ENCODE data around the gene KDM2A. TPM values are rescaled to one million over a fixed set of nuclear protein-coding genes. Genes with fewer than 3 reads are reported as not detected.

The KDM2A gene
- polyA plus RNA-seq, 2 of the 4 experiments (the other 2 are of a cell fraction): 34.5 to 42.8 TPM

GRCh38 chr11:67300756-67301312 lies 181.8 kb downstream of the KDM2A start:
- CTCF ChIA-PET: interaction anchor here (1.1 to 7.1 kb wide), 6 partner anchors 11 to 51 kb away, joined by 3 to 41 read pairs (median 9); partner anchors contain the start of gene ANKRD13D
- Histone ChIP-seq H3K4me3 (no peak overlapping the region), H3K9me3 (peaks cover 4% of the 10 kb centered on the region), H3K4me1 (peaks cover 22% of the 10 kb centered on the region; the same call in 2 of the 3 replicates), H3K27ac (no peak overlapping the region), H3K4me2 (no peak overlapping the region)
- no peak for ATAC-seq
- 89% methylated on average over 18 of the region's 22 CpGs for WGBS (ENCODE audit: missing lambda C conversion rate)
- FAIRE-seq: no peak
- TF ChIP-seq HOXB13 (CRISPR knock-in tag; IDR thresholded peaks at IDR 0.05; ENCODE audit: low read depth): no peak
- TF ChIP-seq POLR2A (IDR thresholded peaks at IDR 0.05; ENCODE audit: low read length): no peak
- no peak for TF ChIP-seq HOXA7 (CRISPR knock-in tag; IDR thresholded peaks at IDR 0.05)
- no peak for TF ChIP-seq POLR2AphosphoS2 (conservative IDR thresholded peaks at IDR 0.05; ENCODE audit: low read length)
- POLR2A ChIA-PET: interaction anchor here (0.6 to 2.3 kb wide), 2 partner anchors 12 to 28 kb away, joined by 7 to 8 read pairs; partner anchors contain the start of gene ANKRD13D
- DNase-seq (ENCODE audit: low read depth in 1 of 2, low spot score in 1 of 2): no peak

- CTCF ChIA-PET: interaction anchor here (1.1 to 7.1 kb wide), 6 partner anchors 10 to 50 kb away, joined by 4 to 42 read pairs (median 13); partner anchors contain the start of gene ANKRD13D
- POLR2A ChIA-PET: interaction anchor here (2.3 kb wide), 1 partner anchor 13 kb away, joined by 7 read pairs; the partner anchor contains the start of gene ANKRD13D
Observed at GRCh38 chr11:67301313-67301921, 182.4 kb downstream of the KDM2A start.

GRCh38 chr11:67301951-67302516 lies 183.0 kb downstream of the KDM2A start:
- ChIA-PET POLR2A (interaction anchor here (0.6 to 2.3 kb wide), 3 partner anchors 13 to 177 kb away, joined by 7 to 8 read pairs (median 8); partner anchors contain the start of gene ANKRD13D), CTCF (interaction anchor here (1.1 to 7.1 kb wide), 9 partner anchors 9 to 207 kb away, joined by 4 to 42 read pairs (median 8); partner anchors contain the start of gene ANKRD13D)
- WGBS (ENCODE audit: missing lambda C conversion rate): 59% methylated on average over 15 of the region's 15 CpGs
- peak in 1 of 2 experiments; percentile 59 for DNase-seq (ENCODE audit: low read depth in 1 of 2, low spot score in 1 of 2)
- H3K4me1 ChIP-seq: peaks cover 22% of the 10 kb centered on the region; the same call in 2 of the 3 replicates
- H3K4me2 ChIP-seq: peak overlapping the region; percentile 94
- peak overlapping the region in 1 of 2 experiments; percentile 94; a peak in 4 of 6 replicates for H3K27ac ChIP-seq
- no peak for FAIRE-seq
- no peak overlapping the region for H3K4me3 ChIP-seq
- no peaks in the 10 kb centered on the region for H3K9me3 ChIP-seq
- ATAC-seq: peak; percentile 20 to 34; a peak in 5 of 6 replicates
- no peak for TF ChIP-seq JUNB (IDR thresholded peaks at IDR 0.05)
- no peak for TF ChIP-seq NR3C1 (IDR thresholded peaks at IDR 0.05)
- no peak for TF ChIP-seq ZSCAN20 (CRISPR knock-in tag; IDR thresholded peaks at IDR 0.05)
- TF ChIP-seq TP53 (CRISPR knock-in tag; IDR thresholded peaks at IDR 0.05): no peak
- TF ChIP-seq HEYL (CRISPR knock-in tag; IDR thresholded peaks at IDR 0.05): no peak
- no peak for TF ChIP-seq FOXS1 (CRISPR knock-in tag; IDR thresholded peaks at IDR 0.05)
- TF ChIP-seq MAX (IDR thresholded peaks at IDR 0.05): no peak
- no peak for TF ChIP-seq HMGXB4 (CRISPR knock-in tag; IDR thresholded peaks at IDR 0.05; ENCODE audit: borderline replicate concordance)
- TF ChIP-seq POLR2A (IDR thresholded peaks at IDR 0.05; ENCODE audit: low read length): no peak
- TF ChIP-seq TFCP2L1 (CRISPR knock-in tag; IDR thresholded peaks at IDR 0.05): no peak
- TF ChIP-seq HOXB13 (CRISPR knock-in tag; IDR thresholded peaks at IDR 0.05; ENCODE audit: low read depth): no peak
- TF ChIP-seq ZC3H11A (IDR thresholded peaks at IDR 0.05): no peak
- TF ChIP-seq EHMT2 (IDR thresholded peaks at IDR 0.05; ENCODE audit: low read depth): no peak
- no peak for TF ChIP-seq RNF2 (IDR thresholded peaks at IDR 0.05; ENCODE audit: borderline replicate concordance, low read depth)
- TF ChIP-seq NFE2L2 (conservative IDR thresholded peaks at IDR 0.05; ENCODE audit: low read length): no peak
- TF ChIP-seq JUN (IDR thresholded peaks at IDR 0.05): no peak

More at GRCh38 chr11:67301313-67301921, 182.4 kb downstream of the KDM2A start:
- Histone ChIP-seq H3K27ac (no peak overlapping the region), H3K4me3 (no peak overlapping the region), H3K9me3 (no peaks in the 10 kb centered on the region), H3K4me2 (no peak overlapping the region), H3K4me1 (peaks cover 22% of the 10 kb centered on the region; the same call in 2 of the 3 replicates)
- TF ChIP-seq MAZ (IDR thresholded peaks at IDR 0.05; ENCODE audit: borderline replicate concordance, low read depth, low read length) (no peak), CHD4 (IDR thresholded peaks at IDR 0.05; ENCODE audit: borderline replicate concordance) (no peak), ATOH8 (CRISPR knock-in tag; IDR thresholded peaks at IDR 0.05; ENCODE audit: low read depth) (no peak), MAFK (IDR thresholded peaks at IDR 0.05; ENCODE audit: partially characterized antibody) (no peak), HOXA7 (CRISPR knock-in tag; IDR thresholded peaks at IDR 0.05) (no peak), JUN (IDR thresholded peaks at IDR 0.05) (no peak), EHMT2 (IDR thresholded peaks at IDR 0.05; ENCODE audit: low read depth) (no peak), RFX5 (IDR thresholded peaks at IDR 0.05) (no peak), MAX (IDR thresholded peaks at IDR 0.05) (no peak), KDM5A (IDR thresholded peaks at IDR 0.05) (no peak), POLR2A (IDR thresholded peaks at IDR 0.05; ENCODE audit: low read length) (no peak), RARB (CRISPR knock-in tag; IDR thresholded peaks at IDR 0.05) (no peak), TFCP2L1 (CRISPR knock-in tag; IDR thresholded peaks at IDR 0.05) (no peak), RNF2 (IDR thresholded peaks at IDR 0.05; ENCODE audit: borderline replicate concordance, low read depth) (no peak), CEBPB (IDR thresholded peaks at IDR 0.05) (no peak), PBX3 (IDR thresholded peaks at IDR 0.05) (no peak), ZFP36 (IDR thresholded peaks at IDR 0.05; ENCODE audit: borderline replicate concordance, partially characterized antibody) (no peak), HDAC2 (IDR thresholded peaks at IDR 0.05) (no peak)
- DNase-seq (ENCODE audit: low read depth in 1 of 2, low spot score in 1 of 2) (no peak), ATAC-seq (no peak), FAIRE-seq (no peak)
- 93% methylated on average over 24 of the region's 28 CpGs for WGBS (ENCODE audit: missing lambda C conversion rate)
